Measurements from ENCODE around the gene ANXA11. TPM values are rescaled to one million over a fixed set of nuclear protein-coding genes. Genes with fewer than 3 reads are reported as not detected.

The ANXA11 gene
- total and polyA plus RNA-seq, 2 of the 8 experiments (the other 6 are each of a cell fraction or from before 2014, with no cell fraction given), result 40.5 to 84.9 TPM

- no peak overlapping the region for H2BK5ac ChIP-seq (ENCODE audit: low read depth, low read length)
- no peak overlapping the region for H2AK5ac ChIP-seq (ENCODE audit: low read depth, low read length)
- H3K9me3 ChIP-seq (ENCODE audit: insufficient read depth in 2 of 2, low read depth in 1 of 2, low read length in 1 of 2), result no peaks in the 10 kb centered on the region
- no peak overlapping the region for H3K23ac ChIP-seq (ENCODE audit: insufficient read length)
- H3K4ac ChIP-seq (replicated peaks; ENCODE audit: insufficient read length, low read depth, low read length), result no peak overlapping the region
- ChIA-PET POLR2A (ENCODE audit: partially characterized antibody) (interaction anchor here (1.2 kb wide), 1 partner anchor 10 kb away, joined by 5 read pairs; no protein-coding TSS in a partner anchor), CTCF (ENCODE audit: partially characterized antibody) (interaction anchor here (0.7 to 2.2 kb wide), 2 partner anchors 11 to 92 kb away, joined by 3 to 5 read pairs; no protein-coding TSS in a partner anchor)
- H4K8ac ChIP-seq (ENCODE audit: extremely low read depth, insufficient read depth, low read length), result no peak overlapping the region
- no peak overlapping the region for H2BK20ac ChIP-seq (ENCODE audit: low read length)
- no peak overlapping the region for H3K4me2 ChIP-seq (ENCODE audit: insufficient read depth in 1 of 2, low read depth in 2 of 2, low read length in 2 of 2)
- peaks cover 3 to 15% of the 10 kb centered on the region in 2 experiments for H4K20me1 ChIP-seq (replicated peaks in 1 of 2; ENCODE audit: control insufficient read depth in 1 of 2, insufficient read depth in 2 of 2, low read length in 2 of 2)
- no peak overlapping the region for H3K14ac ChIP-seq (ENCODE audit: insufficient read length)
- H2BK15ac ChIP-seq (ENCODE audit: low read length), result no peak overlapping the region
- no peak overlapping the region for H4K5ac ChIP-seq (ENCODE audit: insufficient read length, low read depth, low read length)
- peaks cover 3 to 54% of the 10 kb centered on the region in 2 experiments for H3K79me2 ChIP-seq (ENCODE audit: control insufficient read depth in 1 of 2, insufficient read depth in 2 of 2, low read length in 2 of 2)
- H4K91ac ChIP-seq (replicated peaks; ENCODE audit: insufficient read length, low read length), result no peak overlapping the region
- TF ChIP-seq RBBP5 (IDR thresholded peaks at IDR 0.05; ENCODE audit: borderline replicate concordance, low read depth, low read length), result no peak
- TF ChIP-seq TEAD4 (IDR thresholded peaks at IDR 0.05; ENCODE audit: low read depth, low read length), result no peak
- H2BK120ac ChIP-seq (replicated peaks; ENCODE audit: low read depth, low read length), result no peak overlapping the region
- 98% methylated on average over 14 of the region's 14 CpGs; no CpG with 5 or more reads in 1 of the 2 experiments for WGBS, 2 experiments (ENCODE audit: extremely low coverage in 1 of 2, insufficient coverage in 1 of 2, insufficient read length in 1 of 2, insufficient replicate concordance in 2 of 2, low coverage in 1 of 2, low lambda C conversion rate in 2 of 2, missing lambda C conversion rate in 1 of 2)
- no peaks in the 10 kb centered on the region; a peak in 1 of 8 replicates for H3K36me3 ChIP-seq (ENCODE audit: control insufficient read depth in 2 of 4, insufficient read depth in 4 of 4, low read length in 3 of 4)
- no peak overlapping the region for H3K56ac ChIP-seq (replicated peaks; ENCODE audit: insufficient read length, low read depth, low read length)
- no peak overlapping the region for H3K27ac ChIP-seq (ENCODE audit: low read depth, low read length)
- 0 out of 2 replicates have a peak overlapping the region, but pooled peaks have one; percentile 1 for H2BK12ac ChIP-seq (ENCODE audit: low read depth, low read length)
- H3K4me1 ChIP-seq (replicated peaks in 1 of 4; ENCODE audit: control insufficient read depth in 3 of 4, insufficient read depth in 4 of 4, low read length in 3 of 4), result peaks cover 0 to 15% (median 6%) of the 10 kb centered on the region in 4 experiments; a peak in 6 of 7 replicates
- H3K23me2 ChIP-seq (ENCODE audit: low read depth, low read length), result no peaks in the 10 kb centered on the region
- no peak for DNase-seq (ENCODE audit: low read depth in 1 of 2, low spot score in 2 of 2)
- peaks cover 14% of the 10 kb centered on the region for H3K79me1 ChIP-seq (ENCODE audit: low read depth, low read length)
- no peak for FAIRE-seq
- H3K9ac ChIP-seq (replicated peaks in 1 of 4; ENCODE audit: extremely low read depth in 1 of 4, low read depth in 3 of 4, low read length in 3 of 4), result no peak overlapping the region
- no peaks in the 10 kb centered on the region for H3K27me3 ChIP-seq (replicated peaks in 1 of 4; ENCODE audit: control insufficient read depth in 3 of 4, extremely low read depth in 1 of 4, insufficient read depth in 3 of 4, low read length in 3 of 4)
- no peak overlapping the region for H3K18ac ChIP-seq (ENCODE audit: extremely low read depth, low read length)
- no peak overlapping the region for H3K4me3 ChIP-seq (ENCODE audit: extremely low read depth in 1 of 4, insufficient read depth in 2 of 4, low read depth in 3 of 4, low read length in 4 of 4)
- H2AFZ ChIP-seq (ENCODE audit: low read length), result no peak overlapping the region
Measured at GRCh38 chr10:80197972-80198916, 7.1 kb downstream of the ANXA11 start.
